Measurements from ENCODE around the gene TRAPPC10.

Gene TRAPPC10

DNA sequence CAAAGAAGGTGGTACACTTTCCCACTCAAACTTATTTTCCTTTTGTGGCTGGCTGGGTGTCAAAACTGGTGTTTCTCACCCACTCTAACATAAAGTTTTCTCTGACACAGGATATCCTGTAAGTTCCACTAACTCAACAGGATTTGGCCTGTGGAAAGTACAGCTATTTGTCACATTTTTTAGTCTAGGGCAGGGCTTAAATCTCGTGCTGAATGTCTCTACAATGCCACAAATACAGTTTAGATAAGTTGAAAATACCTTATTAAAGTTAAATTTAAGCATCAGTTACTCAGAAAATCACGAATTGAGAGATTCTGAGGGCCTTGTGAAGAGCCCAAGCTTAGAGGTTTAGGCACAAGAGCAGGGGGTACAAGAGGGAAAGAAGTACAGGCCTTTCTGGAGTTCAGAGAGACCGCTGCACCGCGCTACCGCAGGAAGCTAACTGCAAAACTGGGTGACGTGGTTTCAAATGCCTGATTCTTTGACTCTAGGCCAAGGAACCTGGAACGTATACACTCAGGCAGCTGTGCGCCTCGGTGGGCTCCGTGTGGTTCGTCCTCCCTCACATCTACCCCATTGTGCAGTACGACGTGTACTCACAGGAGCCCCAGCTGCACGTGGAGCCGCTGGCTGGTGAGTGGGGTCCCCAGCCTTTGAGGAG lies 71.7 kb downstream of the TRAPPC10 start:
- H3K4me3 ChIP-seq (ENCODE audit: low read depth, low read length): no peak overlapping the region
- TF ChIP-seq, protein P1, sequence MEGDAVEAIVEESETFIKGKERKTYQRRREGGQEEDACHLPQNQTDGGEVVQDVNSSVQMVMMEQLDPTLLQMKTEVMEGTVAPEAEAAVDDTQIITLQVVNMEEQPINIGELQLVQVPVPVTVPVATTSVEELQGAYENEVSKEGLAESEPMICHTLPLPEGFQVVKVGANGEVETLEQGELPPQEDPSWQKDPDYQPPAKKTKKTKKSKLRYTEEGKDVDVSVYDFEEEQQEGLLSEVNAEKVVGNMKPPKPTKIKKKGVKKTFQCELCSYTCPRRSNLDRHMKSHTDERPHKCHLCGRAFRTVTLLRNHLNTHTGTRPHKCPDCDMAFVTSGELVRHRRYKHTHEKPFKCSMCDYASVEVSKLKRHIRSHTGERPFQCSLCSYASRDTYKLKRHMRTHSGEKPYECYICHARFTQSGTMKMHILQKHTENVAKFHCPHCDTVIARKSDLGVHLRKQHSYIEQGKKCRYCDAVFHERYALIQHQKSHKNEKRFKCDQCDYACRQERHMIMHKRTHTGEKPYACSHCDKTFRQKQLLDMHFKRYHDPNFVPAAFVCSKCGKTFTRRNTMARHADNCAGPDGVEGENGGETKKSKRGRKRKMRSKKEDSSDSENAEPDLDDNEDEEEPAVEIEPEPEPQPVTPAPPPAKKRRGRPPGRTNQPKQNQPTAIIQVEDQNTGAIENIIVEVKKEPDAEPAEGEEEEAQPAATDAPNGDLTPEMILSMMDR (IDR thresholded peaks at IDR 0.05; ENCODE audit: low read depth, low read length): no peak

DNA sequence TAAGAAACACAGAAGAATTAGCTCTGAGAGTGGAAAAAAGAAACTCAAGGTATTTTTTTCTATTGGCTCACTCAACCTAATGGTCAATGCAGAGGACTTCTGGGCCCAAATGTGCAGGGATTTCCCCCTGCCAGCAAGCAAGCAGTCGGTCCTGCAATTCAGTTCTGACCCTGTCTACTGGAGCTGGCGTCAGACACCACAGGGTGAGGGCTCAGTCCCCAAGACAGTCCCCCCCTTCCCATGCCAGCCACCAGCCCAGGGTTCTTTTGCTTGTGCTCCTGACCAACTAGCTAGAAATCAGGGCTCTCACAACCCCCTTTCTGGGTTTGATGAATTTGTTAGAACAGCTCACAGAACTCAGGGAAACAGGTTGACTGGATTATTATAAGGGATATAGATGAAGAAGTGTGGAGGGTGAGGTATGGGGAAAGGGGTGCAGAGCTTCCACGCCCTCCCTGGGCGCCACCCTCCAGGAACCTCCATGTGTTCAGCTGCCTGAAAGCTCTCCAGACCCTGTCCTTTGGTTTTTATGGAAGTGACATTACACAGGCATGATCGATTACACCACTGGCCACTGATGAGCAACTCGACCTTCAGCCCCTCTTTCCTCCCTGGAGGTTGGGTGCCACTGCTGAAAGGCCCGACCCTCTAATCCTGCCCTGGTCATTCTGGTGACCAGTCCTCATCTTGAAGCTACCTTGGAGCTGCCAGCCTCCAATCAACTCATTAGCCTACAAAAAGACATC lies 72.6 kb downstream of the TRAPPC10 start:
- H3K4me3 ChIP-seq (ENCODE audit: low read depth, low read length): no peak overlapping the region
- TF ChIP-seq, protein P1 (IDR thresholded peaks at IDR 0.05; ENCODE audit: low read depth, low read length): no peak

DNA sequence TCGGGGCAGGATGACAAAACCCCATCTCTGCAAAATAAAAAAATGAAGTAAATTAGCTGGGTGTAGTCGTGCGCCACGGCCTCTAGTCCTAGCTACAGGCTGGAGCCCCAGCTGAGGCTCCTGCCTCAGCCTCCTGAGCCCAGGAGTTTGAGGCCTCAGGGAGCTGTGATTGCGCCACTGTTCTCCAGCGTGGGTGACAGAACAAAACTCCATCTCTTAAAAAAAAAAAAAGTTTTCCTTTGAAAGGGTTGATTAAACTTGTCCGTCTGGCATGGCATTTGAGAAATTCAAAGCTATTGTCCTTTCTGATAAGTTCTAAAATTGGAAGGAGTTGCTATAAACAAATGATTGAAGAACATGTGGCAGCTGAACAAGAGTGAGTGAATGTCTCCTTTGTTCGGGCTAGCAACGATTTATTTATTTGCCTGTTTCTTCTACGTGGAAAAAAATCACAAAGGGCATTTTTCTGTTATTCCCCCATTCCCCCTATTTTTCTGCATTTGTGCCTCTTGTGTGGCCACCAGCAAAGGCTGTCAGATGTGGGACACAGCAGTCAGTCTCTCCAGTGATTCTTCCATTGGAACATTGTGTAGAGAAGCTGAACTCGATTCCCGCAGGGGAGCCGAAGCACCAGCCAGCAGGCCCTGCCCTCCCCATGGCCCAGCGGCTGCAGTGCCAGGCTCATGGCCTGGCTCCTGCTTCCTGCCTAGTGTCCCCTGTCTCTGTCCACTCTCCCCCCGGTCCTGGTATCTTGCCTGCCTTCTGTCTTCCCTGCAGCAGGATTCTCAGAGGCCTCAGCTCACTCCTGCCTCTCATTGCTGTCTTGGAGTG lies 73.6 kb downstream of the TRAPPC10 start:
- TF ChIP-seq, protein P1 (IDR thresholded peaks at IDR 0.05; ENCODE audit: low read depth, low read length): no peak
- H3K4me3 ChIP-seq (ENCODE audit: low read depth, low read length): no peak overlapping the region

DNA sequence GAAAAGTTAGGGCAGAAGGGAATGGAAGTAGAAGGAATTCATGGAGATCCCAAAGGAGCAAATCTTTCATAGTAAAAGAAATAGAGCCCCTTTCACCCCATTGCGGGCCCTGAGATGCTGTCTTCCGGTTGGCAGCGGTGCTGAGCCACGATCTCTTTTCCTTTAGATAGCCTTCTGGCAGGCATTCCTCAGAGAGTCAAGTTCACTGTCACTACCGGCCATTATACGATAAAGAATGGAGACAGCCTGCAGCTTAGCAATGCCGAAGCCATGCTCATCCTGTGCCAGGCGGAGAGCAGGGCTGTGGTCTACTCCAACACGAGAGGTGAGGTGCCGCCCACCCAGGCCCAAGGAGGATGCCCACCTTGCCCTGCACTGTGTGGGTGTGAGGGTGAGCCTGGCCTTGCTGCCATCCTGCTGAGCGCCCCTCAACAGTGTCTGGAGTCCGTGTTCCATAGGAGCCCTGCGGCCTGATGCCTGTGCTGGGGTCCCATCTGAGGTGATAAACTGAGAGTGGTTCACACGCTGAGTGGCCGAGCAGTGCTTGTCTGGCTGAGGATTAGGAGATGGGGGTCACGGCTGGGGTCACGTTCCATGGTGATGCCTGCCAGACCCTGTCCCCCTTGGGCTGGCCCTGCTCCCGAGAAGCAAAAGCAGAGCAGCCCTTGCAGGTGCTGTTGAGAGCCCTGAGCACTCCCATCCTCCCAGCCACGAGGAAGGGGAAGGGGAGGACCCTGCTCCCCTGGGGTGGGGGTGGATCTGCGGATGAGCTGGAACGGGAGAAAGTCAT lies 74.7 kb downstream of the TRAPPC10 start:
- TF ChIP-seq, protein P1 (IDR thresholded peaks at IDR 0.05; ENCODE audit: low read depth, low read length): no peak
- no peak overlapping the region for H3K4me3 ChIP-seq (ENCODE audit: low read depth, low read length)

DNA sequence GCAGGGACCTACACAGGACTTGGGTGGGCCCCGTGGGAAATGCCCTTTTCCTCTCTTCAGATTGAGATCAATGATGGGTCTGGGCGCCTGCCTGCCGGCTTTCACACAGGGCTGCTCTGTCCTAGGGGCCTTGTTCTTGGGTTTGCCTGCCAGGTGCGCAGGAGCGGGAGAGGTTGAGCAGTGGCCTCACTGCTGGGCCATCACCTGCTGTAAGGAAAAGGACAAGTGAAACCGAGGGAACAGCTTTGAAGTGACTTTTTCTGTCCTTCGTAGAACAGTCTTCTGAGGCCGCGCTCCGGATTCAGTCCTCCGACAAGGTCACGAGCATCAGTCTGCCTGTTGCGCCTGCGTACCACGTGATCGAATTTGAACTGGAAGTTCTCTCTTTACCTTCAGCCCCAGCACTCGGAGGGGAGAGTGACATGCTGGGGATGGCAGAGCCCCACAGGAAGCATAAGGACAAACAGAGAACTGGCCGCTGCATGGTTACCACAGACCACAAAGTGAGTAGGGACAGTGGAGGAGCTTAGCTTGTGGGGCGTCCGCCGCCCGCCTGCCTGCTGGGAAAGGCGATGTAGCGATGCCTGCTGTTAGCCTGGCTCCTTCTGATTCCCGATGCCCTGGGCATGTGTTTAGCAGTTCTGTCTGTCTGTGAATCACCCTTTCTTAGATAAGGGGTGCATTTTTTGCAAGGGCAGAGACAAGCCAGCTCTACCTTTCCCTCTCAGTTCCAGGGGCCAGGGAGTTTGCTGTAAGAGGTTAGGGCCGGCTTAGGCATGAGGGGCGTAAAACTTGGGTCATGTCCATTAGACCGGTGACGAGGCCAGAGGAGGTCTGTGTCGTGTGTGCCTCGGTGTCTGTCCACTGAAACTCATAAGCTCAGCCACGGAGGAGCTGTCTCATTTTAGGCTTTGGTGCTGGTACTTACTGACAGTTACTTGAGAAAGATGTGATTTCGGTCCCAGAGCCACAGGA lies 75.6 kb downstream of the TRAPPC10 start:
- H3K4me3 ChIP-seq (ENCODE audit: low read depth, low read length): no peak overlapping the region
- TF ChIP-seq, protein P1 (IDR thresholded peaks at IDR 0.05; ENCODE audit: low read depth, low read length): no peak

DNA sequence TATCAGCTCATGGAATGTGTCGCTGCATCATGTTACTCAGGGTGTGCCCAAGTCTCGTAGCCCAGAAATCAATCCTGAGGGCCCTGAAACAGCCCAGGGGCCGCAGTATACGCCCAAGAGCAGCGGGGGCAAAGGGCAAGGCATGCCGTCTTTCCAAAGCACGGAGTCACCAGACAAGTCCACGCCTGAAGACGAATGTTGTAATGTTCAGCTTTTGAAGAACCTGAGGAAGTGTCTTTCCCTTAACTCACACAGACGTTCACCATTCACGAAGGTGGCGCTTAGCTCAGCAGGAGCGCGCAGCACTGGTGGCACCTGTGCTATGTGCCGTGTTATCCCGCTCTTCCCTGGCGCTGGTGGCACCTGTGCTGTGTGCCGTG lies 76.3 kb downstream of the TRAPPC10 start:
- TF ChIP-seq, protein P1 (IDR thresholded peaks at IDR 0.05; ENCODE audit: low read depth, low read length): no peak
- no peak overlapping the region for H3K4me3 ChIP-seq (ENCODE audit: low read depth, low read length)

All from WI38 (cell line).